HG02870 (cell line): ENCODE measurements around the gene PUSL1.

Experiments
- ATAC-seq: cut with Tn5 transposase; IDR thresholded peaks from one replicate; pipeline ENCODE4 v1.9.1; 2021; ENCODE audit warnings: mild to moderate bottlenecking, moderate library complexity; ENCODE audit not compliant: unreplicated experiment

PUSL1 gene

DNA sequence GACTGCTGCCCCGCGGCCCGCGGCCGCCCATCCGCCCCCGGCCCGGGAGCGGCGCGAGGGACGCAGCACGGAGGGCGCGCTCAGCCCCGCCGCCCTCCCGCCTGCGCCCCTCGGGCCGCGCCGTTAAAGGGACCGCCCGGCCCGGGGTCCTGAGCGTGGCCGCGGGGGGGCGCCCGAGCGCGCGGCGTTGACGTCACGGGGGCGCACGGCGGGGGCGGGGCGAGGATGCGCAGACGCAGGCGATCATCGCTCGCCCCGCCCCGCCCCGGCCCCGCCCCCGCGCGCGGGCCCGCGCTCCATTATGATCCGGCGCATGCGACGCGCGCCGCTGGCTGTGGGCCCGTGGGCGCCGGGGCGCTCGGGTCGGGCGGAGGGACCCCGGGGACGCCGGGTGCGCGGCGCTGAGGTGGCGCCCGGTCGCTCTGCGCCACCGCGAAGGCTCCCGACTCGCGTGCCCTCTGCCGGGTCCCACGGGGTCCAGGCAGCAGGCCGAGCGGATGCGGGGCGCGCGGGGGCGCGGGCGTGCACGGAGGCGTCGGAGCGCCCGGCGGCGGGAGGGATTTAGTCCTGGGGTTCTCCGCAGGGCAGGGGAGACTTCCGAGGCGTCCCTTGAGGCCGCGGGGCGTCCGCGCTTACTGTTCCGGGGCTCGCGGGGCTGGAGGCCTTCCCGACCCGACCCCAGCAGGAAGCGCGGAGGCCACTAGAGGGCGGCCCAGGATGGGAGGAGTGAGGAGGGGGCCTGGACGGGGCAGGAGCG is 41.0 kb downstream of the PUSL1 start, which contains the start of gene DVL1:
TSS of gene DVL1 (minus strand) at position 163 of the 757 bp plus-strand sequence. CDS start 353 bp downstream, outside the sequence.
- ATAC-seq, result peak; percentile 62

- no peak for ATAC-seq
These were observed 43.4 kb downstream of the PUSL1 start for GRCh38 chr1:1351511-1352427.

GRCh38 chr1:1352786-1353388 is 44.5 kb downstream of the PUSL1 start:
- no peak for ATAC-seq

GRCh38 chr1:1353389-1354151 is 45.2 kb downstream of the PUSL1 start:
- ATAC-seq, result no peak

GRCh38 chr1:1354271-1355247 is 46.2 kb downstream of the PUSL1 start:
- no peak for ATAC-seq

- ATAC-seq, result no peak
These were observed 47.0 kb downstream of the PUSL1 start for GRCh38 chr1:1355416-1355815.

DNA sequence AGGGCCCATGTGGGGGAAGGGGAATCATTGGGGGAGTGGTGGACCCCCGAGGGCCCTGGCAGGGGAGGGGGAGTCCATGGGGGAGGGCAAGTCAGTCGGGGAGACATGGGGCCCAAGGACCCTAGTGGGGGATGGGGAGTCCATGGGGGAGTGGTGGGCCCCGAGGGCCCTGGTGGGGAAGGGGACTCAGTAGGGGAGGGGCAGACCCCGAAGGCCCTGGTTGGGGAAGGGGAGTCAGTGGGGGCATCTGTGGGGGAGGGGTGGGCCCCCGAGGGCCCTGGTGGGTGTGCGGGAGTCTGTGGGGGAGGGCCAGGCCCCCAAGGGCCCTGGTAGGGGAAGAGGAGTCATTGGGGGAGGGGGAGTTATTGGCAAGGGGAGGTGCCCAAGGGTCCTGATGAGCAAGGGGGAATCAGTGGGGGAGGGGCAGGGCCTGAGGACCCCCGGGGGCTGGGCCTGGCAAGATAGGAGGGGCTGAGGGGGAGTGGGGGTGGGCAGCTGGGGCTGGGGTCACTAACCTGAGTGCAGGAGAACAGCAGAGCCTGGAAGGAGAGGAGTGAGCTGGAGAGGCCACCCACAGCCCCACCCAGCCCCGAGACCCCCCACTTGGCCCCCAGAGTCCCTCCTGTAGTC is 47.9 kb downstream of the PUSL1 start:
- ATAC-seq, result no peak

DNA sequence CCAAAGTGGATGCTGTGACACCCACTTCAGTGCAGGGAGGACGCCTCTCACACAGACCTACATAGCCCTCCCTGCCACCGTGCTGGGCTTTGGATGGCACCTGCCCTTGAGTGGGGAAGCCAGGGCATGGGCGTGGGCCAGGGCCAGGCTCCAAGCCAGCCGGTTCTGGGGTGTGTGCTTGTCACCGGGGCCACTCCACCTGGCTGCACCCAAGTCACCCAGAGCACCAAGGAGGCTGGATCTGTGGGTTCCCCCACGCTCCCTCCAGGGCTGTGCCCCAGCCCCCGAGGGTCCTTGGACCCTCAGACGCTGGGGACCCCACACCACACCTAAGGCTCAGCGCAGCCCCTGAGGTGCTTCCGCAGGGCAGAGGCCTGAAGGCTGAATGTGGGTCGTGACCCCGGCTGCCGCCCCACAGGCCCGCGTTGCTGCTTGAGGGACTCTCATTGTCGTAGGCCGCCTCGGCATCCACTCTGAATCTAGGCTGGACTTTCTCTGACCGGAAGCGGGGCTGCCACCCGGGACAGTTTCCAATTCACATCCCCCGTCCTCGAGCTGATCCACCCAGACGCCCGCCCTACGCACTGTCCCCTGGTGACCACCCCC is 48.5 kb downstream of the PUSL1 start:
- no peak for ATAC-seq

DNA sequence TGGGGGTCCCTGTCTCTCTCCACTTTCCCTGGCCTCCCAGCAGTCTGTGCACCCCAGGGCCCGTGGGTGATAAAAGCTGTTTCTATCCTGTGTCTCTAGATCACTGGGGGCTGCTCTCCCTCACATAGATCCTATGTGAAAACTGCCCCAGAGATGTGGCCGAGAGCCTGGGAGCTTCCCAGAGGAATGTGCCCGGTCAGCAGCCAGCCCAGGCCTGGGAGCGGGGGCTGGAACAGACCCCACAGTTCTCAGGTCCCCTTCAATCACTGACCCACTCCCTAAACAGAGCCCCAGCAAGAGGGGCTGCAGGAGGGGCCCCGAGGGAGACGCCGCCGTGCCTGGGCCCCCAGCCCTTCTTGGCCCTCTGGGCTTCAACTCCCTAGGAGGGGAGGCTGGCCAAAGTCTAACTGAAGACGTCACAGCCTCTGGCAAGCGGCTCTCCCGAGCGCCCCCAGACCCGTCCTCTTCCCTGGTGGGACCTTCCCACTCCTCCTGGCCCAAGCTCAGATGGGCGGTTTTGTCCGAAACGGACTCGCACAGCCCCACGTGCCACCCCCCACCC is 49.6 kb downstream of the PUSL1 start:
- no peak for ATAC-seq

DNA sequence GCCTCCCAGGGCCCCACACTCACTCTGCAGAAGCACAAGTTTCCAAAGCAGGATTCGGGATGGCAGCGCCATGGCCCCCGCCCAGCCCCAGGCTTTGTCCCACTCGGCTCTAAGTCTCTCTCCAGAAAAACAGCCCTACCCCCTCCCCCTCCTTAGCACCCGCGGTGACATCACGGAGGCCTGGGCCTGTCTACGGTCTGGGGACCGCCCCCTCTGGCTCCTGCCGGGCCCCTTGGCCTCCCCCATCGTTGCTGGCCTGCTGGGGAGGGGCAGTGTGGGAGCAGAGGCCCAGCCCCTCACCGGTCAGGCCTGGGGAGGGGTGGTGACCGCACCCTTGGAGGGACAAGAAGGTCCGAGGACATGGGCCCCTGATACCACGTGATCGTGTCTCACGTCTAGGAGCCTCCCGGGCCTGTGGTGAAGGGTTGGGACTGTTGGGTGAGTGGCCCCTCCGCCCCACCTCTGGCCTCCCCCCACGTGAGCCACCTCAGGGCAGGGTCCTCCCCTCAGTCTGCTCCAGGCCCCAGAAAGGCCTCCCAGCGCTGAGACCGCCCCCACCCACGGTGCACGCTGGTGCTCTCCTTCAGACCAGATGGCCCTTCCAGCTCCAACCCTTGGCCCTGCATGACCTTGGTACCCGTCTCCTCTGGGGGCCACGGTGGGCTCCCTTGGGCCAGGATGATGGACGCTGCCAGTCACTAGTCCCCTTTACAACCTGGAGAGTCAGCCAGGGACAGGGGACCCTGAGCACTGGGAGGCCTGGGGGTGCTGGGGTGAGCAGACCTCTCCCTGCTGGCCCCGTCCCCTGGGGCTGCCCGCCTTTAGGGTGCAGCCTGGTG is 50.3 kb downstream of the PUSL1 start, which contains the start of gene MXRA8:
TSS of gene MXRA8 (minus strand) at position 123 of the 839 bp plus-strand sequence. CDS start at position 72, 51 bp downstream.
- no peak for ATAC-seq

DNA sequence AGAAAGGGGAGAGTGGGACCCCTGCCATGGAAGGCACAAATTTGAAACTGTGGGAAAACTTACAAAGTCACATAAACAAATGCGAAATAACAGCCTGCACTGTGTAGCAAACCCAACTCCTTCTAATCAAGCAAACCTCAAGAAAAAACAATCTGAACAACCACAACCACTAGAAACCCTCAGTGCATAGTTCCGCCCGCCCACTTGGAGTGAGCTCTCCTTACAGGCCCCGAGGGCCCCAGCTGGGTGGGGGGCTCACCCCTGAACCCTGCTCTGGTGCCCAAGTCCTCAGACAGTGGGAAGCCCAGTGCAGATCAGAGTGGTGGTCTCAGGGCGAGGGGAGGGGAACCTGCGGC is 50.9 kb downstream of the PUSL1 start:
- no peak for ATAC-seq

GRCh38 chr1:1359664-1360468 is 51.5 kb downstream of the PUSL1 start:
- no peak for ATAC-seq

DNA sequence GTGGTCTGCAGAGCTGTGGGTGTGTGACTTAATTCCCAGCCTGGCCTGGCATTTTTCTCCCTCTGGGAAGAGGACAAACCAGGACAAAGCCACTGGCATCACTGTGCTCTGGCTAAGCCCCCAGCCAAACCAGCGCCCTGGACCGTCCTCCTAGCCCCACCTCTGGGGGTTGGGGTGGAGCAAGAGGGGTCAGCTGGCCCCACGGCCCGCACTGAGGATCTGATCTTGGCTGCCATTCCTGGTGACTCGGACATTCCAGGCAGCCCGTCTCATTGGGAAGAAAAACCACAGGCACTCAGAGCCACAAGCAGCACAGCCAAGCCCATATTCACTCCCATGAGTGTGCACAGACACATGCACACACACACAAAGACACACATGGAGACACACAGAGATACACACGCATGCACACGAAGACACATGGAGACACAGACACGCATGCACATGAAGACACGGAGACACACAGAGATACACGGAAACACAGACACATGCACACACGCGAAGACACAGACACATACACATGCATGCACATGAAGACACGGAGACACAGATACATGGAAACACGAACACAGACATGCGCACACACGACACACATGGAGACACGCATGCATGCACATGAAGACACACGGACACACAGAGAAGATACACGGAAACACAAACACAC is 52.2 kb downstream of the PUSL1 start:
- no peak for ATAC-seq
